ENCODE data around the gene SMYD3. TPM values are rescaled to one million over a fixed set of nuclear protein-coding genes. Genes with fewer than 3 reads are reported as not detected.

SMYD3 gene
- total and polyA plus RNA-seq, 9 of the 15 experiments (the other 6 are each of a cell fraction or from before 2014, with no cell fraction given): 128 to 440 (median 197) TPM

GRCh38 chr1:245908543-245908942, 598.5 kb downstream of the SMYD3 start (continued):
- TF ChIP-seq ZBTB40 (IDR thresholded peaks at IDR 0.05) (peak; percentile 90), ZBTB40 (CRISPR knock-in tag; IDR thresholded peaks at IDR 0.05) (peak; percentile 82), ZNF655 (CRISPR knock-in tag; IDR thresholded peaks at IDR 0.05) (no peak)

Measured in K562 (cell line).